ENCODE measurements around the gene TMEM61.

The TMEM61 gene

DNA sequence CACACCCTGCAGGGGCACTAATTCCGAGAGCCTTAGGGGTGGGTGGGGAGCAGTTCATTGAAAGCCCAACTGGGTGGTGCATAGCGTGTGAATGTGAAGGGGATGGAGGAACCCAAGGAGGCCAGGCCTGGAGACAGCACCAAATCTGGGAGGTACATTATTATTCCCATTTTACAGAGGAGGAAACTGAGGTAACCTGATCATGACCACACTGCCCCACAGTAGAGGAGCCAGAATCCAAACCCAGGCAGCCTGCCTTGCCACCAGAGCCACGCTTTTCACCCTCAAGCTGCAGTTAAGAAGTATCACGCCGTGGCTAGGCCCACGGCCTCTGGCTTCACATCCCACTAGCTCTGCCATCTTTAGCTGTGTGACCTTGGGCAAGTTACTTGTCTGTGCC, 17.7 kb downstream of the TMEM61 start:
- H3K4me3 ChIP-seq (ENCODE audit: low read depth, low read length), result no peak overlapping the region
- TF ChIP-seq, protein P1, sequence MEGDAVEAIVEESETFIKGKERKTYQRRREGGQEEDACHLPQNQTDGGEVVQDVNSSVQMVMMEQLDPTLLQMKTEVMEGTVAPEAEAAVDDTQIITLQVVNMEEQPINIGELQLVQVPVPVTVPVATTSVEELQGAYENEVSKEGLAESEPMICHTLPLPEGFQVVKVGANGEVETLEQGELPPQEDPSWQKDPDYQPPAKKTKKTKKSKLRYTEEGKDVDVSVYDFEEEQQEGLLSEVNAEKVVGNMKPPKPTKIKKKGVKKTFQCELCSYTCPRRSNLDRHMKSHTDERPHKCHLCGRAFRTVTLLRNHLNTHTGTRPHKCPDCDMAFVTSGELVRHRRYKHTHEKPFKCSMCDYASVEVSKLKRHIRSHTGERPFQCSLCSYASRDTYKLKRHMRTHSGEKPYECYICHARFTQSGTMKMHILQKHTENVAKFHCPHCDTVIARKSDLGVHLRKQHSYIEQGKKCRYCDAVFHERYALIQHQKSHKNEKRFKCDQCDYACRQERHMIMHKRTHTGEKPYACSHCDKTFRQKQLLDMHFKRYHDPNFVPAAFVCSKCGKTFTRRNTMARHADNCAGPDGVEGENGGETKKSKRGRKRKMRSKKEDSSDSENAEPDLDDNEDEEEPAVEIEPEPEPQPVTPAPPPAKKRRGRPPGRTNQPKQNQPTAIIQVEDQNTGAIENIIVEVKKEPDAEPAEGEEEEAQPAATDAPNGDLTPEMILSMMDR (IDR thresholded peaks at IDR 0.05; ENCODE audit: insufficient read depth, low read depth, low read length, missing control alignments), result no peak
- DNase-seq (ENCODE audit: low read depth), result no peak

DNA sequence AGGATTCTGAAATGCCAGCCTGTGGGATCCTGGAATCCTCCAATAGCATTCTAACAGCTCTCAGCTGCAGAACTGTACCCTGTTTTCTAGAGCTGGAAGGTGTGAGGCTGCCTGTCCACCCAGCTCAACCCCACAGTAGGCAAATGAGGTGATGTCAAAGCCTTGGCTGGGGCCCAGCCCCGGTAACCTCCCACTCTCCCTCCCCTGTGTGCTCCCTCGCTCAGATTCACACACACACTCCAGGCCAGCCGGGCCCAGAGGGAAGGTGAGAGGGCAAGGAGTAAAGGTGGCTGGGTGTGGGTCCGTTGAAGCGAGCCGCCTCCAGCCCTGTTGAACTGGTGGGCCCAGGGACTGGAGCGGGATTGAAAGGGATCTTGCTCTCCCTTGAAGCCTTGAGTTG, 18.2 kb downstream of the TMEM61 start, which contains the start of gene BSND:
TSS of gene BSND (plus strand) at position 257 of the 400 bp plus-strand sequence. CDS start 254 bp downstream, outside the sequence.
- peak; percentile 12 for DNase-seq (ENCODE audit: low read depth)
- TF ChIP-seq, protein P1 (IDR thresholded peaks at IDR 0.05; ENCODE audit: insufficient read depth, low read depth, low read length, missing control alignments), result no peak
- no peak within 1 kb of the TSS for H3K4me3 ChIP-seq (ENCODE audit: low read depth, low read length)

DNA sequence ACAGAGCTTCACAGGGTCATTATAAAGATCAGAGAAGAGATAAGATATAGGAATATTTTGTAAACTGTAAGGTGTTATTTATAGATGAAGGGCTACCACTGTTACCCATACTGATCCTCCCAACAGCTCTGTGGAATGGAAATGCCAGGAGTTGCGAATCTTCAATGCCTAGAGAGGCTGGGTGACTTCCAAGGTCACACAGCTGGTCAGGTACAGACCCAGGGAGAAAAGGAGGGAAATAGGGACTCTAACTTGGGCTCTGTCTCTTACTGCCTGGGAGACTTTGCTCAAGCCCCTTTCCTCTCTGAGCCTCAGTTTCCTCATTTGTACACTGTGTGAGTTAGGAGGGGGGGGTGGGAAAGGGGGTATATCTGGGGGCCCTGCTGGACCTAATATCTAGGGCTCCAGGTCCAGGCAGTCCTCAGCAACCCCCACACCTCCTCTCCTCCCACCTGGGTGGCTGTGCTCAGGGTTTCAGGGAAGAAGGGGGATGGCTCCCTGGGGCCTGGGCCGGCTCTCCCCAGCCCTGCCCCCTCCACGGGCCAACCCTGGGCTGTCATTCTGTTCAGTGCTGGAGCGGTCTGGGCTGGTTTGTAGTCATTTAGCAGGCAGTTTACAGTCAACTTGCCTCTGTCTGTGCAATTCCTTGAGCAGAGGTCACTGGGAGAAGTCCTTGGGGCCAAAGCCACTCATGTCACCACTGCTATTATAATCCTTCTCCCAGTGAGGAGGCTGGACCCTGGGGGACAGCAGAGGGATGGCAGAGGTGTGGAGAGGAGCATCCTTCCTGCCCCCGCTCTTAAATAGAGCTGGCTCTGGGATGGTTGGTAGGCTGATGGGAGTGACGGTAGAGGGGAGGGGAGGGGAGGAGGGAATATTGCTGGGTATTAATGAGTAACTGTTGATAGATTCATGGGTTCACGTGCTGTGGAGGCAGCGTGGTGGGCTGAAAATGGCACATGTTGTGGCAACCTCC, 20.0 kb downstream of the TMEM61 start:
- TF ChIP-seq, protein P1 (IDR thresholded peaks at IDR 0.05; ENCODE audit: insufficient read depth, low read depth, low read length, missing control alignments), result no peak
- DNase-seq (ENCODE audit: low read depth), result no peak
- H3K4me3 ChIP-seq (ENCODE audit: low read depth, low read length), result no peak overlapping the region

DNA sequence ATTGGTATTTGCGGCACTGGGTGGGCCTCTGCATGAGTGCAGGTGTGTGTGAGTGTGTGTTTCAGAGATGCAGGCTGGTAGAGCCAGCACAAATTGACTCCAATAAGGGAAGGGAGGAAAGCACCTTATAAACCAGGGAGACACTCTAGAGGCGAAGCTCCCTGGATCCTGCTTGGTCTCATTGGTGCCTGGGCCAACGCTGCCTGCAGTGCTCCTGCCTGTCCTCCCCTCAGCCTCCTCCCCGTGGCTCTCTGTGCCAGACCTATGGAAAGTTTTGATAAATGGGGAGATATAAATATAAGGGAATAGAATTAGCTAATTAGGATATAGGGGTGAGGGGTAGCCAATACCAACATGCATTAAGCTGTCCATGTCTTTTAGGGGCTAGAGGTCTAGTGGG, 20.9 kb downstream of the TMEM61 start:
- DNase-seq (ENCODE audit: low read depth), result no peak
- H3K4me3 ChIP-seq (ENCODE audit: low read depth, low read length), result no peak overlapping the region
- TF ChIP-seq, protein P1 (IDR thresholded peaks at IDR 0.05; ENCODE audit: insufficient read depth, low read depth, low read length, missing control alignments), result no peak

DNA sequence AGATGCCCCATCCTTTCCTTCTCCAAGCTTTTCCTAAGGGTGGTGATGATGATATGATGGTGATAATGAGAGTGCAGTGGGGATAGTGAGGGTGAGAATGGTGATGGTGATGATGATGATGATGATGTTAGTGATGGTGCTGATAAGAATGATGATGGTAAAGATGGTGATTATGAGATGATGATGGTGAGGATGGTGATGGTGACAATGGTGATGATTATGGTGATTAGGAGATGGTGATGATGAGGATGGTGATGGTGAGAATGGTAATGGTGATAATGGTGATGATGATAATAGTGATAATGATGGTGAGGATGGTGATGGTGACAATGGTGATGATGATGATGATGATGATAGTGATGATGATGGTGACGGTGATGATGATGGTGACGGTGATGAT, 22.3 kb downstream of the TMEM61 start:
- no peak overlapping the region for H3K4me3 ChIP-seq (ENCODE audit: low read depth, low read length)
- TF ChIP-seq, protein P1 (IDR thresholded peaks at IDR 0.05; ENCODE audit: insufficient read depth, low read depth, low read length, missing control alignments), result no peak
- DNase-seq (ENCODE audit: low read depth), result no peak

DNA sequence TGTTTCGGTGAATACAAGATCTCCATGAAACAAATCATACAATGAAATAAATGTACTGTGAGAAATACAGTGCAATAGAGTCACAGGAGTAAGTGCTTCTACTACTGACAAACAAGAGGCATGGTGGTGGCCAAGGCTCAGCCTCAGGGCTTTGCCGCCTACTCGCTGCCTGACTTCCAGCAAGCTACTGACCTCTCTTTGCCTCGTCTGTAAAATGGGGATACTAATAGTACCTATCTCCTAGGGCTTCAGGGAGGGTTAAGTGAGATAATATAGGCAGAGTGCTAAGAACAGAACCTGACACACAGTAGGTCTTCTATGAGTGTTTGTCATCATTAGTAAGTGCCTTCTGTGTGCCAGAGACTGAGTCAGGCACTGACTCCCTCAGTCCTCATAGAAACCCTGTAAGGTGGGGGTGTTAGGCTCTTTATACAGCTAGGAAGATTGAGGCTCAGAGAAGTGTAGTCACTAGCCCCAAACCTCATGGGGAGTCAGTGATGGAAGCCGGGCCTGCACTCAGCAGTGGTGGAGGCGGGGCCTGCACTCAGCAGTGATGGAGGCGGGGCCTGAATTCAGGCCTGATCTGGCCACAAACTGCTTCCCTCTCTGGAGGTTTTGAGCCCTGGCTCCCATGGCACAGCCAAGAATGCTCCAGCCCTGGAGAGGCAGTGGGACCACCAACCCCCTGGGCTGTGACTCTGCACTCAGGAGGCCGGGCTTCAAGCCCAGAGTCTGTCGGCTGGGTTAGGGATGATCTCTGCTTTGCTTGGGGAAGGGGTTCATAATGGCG, 25.1 kb downstream of the TMEM61 start:
- TF ChIP-seq, protein P1 (IDR thresholded peaks at IDR 0.05; ENCODE audit: insufficient read depth, low read depth, low read length, missing control alignments), result no peak
- no peak for DNase-seq (ENCODE audit: low read depth)
- H3K4me3 ChIP-seq (ENCODE audit: low read depth, low read length), result no peak overlapping the region

All from GM12865 (cell line).